HCT116 (cell line): ENCODE results near the gene PANX2.

ENCODE experiments used
- ATF3 ChIP-seq: IDR thresholded peaks from 2 replicates; pipeline ENCODE4 v1.6.1; 2012
- CEBPB ChIP-seq: IDR thresholded peaks from 2 replicates; pipeline ENCODE4 v1.6.1; 2012; ENCODE audit warnings: low read depth
- CTCF ChIP-seq, 3 experiments: fragments of 200-600 bp in 1 of 3; sonication (generic) in 1 of 3; IDR thresholded peaks in 2 of 3; conservative IDR thresholded peaks in 1 of 3; 2 replicates each; pipeline ENCODE4 v1.5.1; 2012 to 2017; ENCODE audit warnings: low read depth in 2 of 3, low read length in 2 of 3, antibody characterized with exemption in 1 of 3, borderline replicate concordance in 1 of 3, control low read depth in 1 of 3, mild to moderate bottlenecking in 1 of 3, mixed read lengths in 1 of 3, mixed run types in 1 of 3, moderate library complexity in 1 of 3; ENCODE audit not compliant: insufficient read depth in 1 of 3
- EGR1 ChIP-seq: IDR thresholded peaks from 2 replicates; pipeline ENCODE4 v1.6.1; 2012; ENCODE audit warnings: low read depth
- EZH2 ChIP-seq: fragments of 200-600 bp; sonication (generic); IDR thresholded peaks from 2 replicates; pipeline ENCODE4 v1.6.1; 2017; ENCODE audit warnings: antibody characterized with exemption, mixed run types
- POLR2A ChIP-seq: IDR thresholded peaks from 2 replicates; pipeline ENCODE4 v1.7.0; 2011; ENCODE audit warnings: borderline replicate concordance; ENCODE audit not compliant: insufficient read depth, insufficient read length; ENCODE audit errors: extremely low read depth
- POLR2AphosphoS5 ChIP-seq: IDR thresholded peaks from 2 replicates; pipeline ENCODE4 v1.6.1; 2011; ENCODE audit warnings: mild to moderate bottlenecking, low read depth, low read length, moderate library complexity
- REST ChIP-seq: IDR thresholded peaks from 2 replicates; pipeline ENCODE4 v1.6.1; 2012; ENCODE audit warnings: low read depth
- SIN3A ChIP-seq: IDR thresholded peaks from 2 replicates; pipeline ENCODE4 v1.6.1; 2012; ENCODE audit warnings: low read depth

- no peak for TF ChIP-seq EZH2
- TF ChIP-seq CTCF (IDR thresholded peaks at IDR 0.05 in 2 of 3, conservative IDR thresholded peaks at IDR 0.05 in 1 of 3; ENCODE audit: borderline replicate concordance in 1 of 3, insufficient read depth in 1 of 3, low read depth in 2 of 3, low read length in 2 of 3): no peak
- no peak for TF ChIP-seq EGR1
- TF ChIP-seq REST: no peak
- no peak for TF ChIP-seq POLR2AphosphoS5
- TF ChIP-seq POLR2A: no peak
- no peak for TF ChIP-seq ATF3
- TF ChIP-seq CEBPB: no peak
- no peak for TF ChIP-seq SIN3A
These were observed 46.4 kb downstream of the PANX2 start for GRCh38 chr22:50216684-50217520.
